ENCODE results near the gene GABBR2.

GRCh38 chr9:98583417-98583816 lies 125.3 kb downstream of the GABBR2 start:
- TF ChIP-seq CTCF (conservative IDR thresholded peaks at IDR 0.05; ENCODE audit: low read depth in 2 of 2): no peak
- TF ChIP-seq POLR2AphosphoS5 (IDR thresholded peaks at IDR 0.05; ENCODE audit: low read depth): no peak

All from GM23338 (cell line).